GM18507 (cell line): ENCODE results near the gene PRR9.
"Not testable (repeated sequence)": the region's sequence is repeated elsewhere in the genome, so short reads cannot be mapped to it uniquely, and the experiment has no call there.

Source experiments
- DNase-seq: peaks from one replicate; pipeline ENCODE4 v3.0.0; 2011; ENCODE audit warnings: low read depth; ENCODE audit not compliant: insufficient read length; ENCODE audit errors: extremely low spot score
- FAIRE-seq: peaks from 2 replicates; lab custom pipeline; 2011; peaks lifted over from hg19 to GRCh38; lab: Jason Lieb, UNC

The PRR9 gene

DNA sequence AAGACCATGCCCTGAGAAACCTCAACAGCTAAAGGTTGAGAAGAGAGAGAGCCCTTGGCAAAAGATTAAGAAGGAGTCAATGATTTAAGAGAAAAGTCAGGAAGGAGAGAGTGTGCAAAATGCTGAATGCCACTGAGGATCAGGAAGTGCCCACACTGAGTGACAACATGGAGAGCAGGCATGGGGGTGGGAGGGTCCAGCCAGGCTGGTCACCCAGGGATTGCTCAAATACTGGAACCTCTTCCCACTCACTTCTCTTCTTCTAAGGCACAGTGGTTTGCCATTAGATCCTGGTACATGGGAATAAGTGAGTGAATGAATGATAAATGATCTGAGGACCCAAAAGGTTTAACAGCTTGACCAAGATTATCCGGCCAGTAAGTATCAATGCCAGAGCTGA is 11.1 kb downstream of the PRR9 start:
- FAIRE-seq: no peak

DNA sequence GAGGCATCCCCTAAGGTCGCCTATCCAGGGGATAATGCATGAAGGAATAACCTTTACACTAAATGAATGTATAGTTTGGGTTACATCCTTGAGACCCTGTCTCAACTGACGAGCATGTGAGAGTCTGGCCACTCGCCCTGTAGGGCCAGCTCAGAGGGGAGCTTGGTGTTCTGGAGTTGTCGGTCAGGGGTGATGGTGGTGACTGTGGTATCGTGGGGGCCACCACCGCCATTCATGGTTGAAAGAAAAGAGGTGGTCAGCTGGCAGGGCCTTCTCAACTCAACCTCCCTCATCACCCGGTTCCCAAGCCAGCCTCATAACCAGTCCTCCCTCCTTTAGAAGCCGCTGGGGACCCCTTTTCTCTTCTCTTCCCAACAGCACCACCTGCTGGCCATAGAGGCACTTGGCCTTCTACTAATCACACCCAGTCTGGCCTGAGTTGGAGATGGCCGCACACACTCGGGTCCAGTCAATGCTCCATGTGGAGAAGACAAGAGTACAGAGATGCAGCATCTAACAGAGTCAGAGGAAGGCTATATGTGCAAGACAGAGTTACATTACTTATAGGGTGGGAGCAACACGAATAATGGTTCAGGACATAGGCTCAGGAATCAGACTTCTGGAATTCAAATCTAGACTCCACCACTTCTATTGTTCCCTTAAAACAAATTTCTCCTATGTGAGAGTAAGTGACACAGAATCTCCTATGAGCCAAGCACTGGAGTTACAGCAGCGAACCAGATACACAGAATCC is 11.9 kb downstream of the PRR9 start:
- DNase-seq: not testable (repeated sequence)
- FAIRE-seq: peak; percentile 94

More for the DNA sequence above, 11.1 kb downstream of the PRR9 start:
- DNase-seq: no peak

DNA sequence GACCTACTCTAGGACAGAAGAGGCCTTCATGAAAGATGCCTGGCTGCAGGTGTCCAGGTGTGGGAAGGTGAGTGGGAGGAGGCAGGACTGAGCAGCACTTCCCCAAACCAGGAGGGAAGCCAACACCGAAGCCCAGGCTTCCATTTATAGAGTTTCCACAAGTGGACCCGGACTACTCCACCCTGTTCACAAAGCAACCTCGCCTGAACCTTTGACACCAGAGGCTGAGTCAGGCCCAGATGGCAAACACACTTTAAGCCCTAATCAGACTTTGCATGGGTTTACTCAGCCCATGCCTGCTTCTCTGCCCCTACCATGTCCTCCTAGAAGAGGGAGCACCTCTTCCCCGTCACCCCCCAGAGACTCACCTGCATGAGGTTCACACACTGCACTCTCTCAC is 14.0 kb downstream of the PRR9 start:
- no peak for FAIRE-seq

DNA sequence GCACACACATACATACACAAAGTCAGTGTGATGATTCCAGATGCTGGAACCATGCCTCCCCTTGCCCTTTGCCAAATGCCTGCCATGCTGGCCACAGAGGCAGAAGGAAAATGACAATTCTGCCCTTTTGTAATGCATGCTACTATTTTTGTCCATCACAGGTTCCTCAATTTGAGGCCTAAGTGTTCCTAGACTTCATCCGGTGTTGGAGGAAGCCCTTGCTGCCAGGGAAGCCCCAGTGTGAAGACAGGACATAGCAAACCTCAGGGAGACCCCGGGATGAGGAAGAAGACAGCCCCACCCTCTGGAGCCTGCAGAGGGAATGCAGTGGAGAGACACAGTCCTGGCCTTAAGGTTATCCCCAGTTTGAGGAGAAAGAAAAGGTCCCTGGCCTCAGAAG is 14.4 kb downstream of the PRR9 start:
- no peak for FAIRE-seq
- DNase-seq: no peak

More for the DNA sequence above, 14.0 kb downstream of the PRR9 start:
- DNase-seq: no peak

DNA sequence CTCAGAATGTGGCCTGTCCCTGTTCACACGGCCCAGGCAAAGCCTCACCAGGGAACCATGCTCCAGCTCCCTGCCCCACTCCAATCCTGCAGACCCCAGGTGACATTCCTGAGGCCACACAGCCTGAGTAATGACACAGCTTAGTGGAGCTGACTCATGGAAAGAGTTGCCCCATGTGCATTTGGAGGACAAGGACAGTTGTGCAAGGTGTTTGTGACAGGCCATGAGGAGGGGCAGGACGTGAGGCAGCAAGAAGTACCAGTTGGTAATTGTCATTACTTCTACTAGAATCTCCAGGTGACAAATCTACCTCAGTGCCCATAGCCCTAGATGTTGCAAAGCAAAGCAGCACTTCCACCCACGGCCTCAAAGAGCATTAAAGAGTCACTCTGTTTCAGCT is 15.2 kb downstream of the PRR9 start:
- no peak for DNase-seq
- no peak for FAIRE-seq

DNA sequence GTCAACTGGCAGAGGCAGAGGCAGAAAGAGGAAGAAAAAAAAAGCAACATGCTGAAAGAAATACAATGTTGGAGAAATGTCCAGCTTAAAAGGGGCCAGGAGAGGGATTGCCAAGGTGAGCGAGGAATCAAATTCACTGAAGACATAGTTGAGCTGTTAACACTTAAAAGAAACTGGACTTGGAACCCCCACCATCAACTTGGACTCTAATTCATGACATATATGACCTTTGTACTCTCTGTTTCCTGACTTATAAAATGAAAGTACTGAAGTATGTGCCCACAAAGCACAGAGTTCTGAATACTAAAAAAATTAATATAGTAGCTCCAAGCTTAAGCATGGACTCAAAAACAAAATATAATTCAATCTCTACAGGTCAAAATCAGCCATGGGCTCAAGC is 16.1 kb downstream of the PRR9 start:
- no peak for FAIRE-seq

DNA sequence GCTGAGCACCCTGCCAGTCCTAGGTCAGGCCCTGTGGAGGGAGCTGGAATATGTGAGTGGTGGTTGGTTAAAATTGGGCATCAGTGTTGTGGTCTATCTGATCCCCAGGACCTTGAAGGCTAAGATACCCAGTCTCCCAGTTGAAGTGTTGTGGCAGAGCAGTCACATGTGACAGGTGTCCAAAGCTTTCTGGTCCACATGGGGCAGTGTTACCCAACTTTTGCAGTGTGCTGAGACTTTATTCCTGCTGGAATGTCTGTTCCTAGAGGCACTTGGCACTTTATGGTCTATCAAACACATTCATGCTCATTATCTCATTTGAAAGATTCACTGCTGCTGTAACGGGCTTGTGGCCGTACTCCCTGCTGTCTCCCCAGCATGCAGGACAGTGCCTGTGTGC is 21.1 kb downstream of the PRR9 start:
- no peak for FAIRE-seq

More for the DNA sequence above, 16.1 kb downstream of the PRR9 start:
- no peak for DNase-seq

DNA sequence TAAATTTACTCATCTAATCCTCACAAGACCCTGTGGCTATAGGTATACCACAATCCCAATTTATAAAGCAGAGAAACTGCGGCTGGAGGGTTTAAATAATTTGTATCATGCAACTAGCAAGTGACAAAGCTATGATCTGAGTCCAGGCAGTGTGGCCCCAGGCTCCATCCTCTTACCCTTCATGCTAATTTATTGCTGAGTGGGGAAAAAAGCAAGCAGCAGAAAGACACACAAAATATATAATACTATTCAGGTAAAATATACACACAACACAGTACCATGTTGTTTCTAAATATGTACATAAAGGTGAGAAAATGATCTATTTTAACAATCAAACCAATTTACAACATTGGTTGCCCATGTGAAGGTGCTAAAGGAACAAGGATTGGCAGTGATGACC is 24.8 kb downstream of the PRR9 start:
- DNase-seq (no peak), FAIRE-seq (no peak)

More for the DNA sequence above, 21.1 kb downstream of the PRR9 start:
- no peak for DNase-seq

DNA sequence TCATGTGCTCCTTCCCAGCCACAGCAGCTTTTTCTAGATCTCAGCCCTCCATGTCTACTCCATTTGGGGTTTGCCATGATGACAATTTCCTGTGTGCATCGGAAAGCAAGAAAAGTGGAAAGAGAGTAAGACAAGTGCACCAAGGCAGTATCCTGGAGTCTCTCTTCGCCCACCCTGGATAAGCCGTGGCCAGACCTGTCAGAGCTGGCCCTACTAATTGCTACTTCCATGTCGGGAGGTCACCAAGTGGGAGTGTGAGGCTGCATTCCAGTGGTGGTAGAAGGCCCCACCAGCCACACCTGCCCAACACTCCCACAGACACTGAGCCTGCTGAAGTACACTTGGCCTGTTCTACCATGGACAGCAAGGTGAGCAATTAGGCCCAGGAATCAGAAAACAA is 28.1 kb downstream of the PRR9 start:
- DNase-seq (no peak), FAIRE-seq (no peak)

DNA sequence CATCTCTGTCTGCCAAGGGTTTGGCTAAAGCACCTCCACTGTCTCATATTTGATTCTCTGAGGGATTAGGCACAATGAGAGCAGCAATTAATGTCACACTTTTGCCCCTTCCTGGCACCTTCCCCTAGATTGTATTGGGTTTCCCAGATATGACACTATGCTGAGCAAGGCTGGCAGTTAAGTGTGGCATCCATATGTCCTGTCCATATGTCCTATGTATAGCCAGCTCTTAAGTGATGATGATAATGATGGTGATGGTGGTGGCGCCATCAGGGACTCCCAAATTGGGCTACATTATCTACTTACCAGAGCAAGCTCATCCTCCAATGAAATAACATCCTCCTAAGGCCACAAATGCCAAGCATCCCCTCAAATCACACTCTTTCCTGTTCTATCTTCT is 28.6 kb downstream of the PRR9 start:
- FAIRE-seq: no peak
- no peak for DNase-seq

DNA sequence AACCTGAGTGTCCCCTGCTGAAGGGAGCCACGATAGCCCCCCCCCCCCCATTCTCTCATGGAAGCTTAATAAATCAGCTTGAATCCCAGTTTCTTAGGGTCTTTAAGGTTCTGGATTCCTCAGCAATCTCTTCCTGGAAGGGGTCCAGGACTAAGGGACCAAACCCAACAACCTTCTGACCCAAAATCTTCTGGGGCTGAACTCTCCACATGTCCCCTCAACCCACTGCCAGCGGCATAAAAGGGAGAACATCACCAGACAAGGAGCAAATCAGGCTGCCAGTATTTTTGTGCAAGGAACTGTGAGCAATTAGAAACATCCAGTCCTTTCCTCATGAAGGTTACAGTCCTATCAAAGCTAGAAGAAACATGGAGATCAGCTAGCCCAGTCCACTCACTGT is 29.4 kb downstream of the PRR9 start:
- FAIRE-seq (no peak), DNase-seq (no peak)

DNA sequence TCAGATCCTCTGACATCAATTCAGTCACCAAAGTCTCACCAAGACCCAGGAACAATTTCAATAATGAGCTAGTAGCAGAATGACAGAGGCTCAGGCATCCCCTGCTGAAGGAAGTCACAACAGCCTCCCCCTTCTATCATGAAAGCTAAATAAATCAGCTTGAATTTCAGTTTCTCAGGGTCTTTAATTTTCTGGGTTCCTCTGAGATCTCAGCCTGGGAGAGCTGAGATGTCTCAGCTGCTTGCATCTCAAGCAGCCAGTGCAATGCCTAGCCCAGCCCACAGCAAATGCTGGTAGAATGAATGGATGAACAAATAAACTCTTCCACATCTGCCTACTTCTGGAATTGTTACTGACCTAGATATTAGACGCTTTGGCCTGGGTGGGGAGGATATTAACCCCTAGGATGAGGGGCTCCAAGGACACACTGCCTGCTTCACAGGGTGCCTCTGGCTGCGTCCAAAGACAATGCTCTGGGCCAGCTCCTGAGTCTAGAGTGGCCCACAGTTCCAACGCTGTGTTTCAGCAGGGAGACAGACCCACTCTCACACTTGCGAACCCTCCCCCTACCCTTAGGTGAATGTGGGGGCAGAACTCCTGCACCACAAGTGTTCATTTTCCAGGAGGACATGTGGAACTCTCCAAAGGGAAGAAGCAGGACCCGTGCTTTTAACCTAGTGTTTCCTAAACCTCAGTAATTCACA is 30.9 kb downstream of the PRR9 start:
- FAIRE-seq: no peak
- DNase-seq: no peak

DNA sequence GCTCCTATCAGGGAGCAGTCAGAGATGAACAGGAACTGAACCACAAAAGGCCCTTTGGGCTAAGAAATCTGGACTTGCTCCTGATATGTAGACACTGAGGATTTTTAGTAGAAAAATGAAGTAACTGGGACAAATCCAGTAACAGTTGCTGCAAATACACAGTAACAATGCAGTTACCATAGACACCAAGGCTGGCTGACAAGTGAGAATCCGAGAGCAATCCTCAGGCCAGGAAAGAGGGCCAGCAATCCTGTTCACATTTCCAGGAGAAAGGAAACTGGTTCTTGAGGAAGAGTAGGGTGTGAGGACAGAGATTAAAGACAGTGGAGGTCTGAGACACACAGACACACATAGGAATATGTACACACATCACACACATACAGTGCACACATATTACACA is 32.8 kb downstream of the PRR9 start:
- no peak for DNase-seq
- no peak for FAIRE-seq

DNA sequence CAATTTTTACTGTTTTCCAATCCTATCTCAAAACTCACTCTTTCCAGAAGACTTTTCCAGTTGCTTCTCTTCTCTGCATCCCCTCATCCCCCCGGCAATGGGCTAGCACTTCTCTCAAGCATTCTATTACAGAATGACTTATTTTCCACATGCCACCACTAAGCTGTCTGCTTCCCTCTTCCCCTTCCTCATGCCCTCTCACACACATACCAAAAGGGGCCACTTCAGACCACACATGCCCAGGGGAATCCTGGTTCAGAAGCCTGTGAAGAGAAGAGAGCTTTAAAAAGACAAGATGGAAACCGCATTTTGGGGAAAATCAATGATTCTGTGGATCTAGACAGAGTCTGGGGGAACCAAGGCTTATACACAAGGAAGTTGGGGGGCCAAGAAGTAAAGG is 33.7 kb downstream of the PRR9 start:
- no peak for FAIRE-seq
- DNase-seq: no peak

DNA sequence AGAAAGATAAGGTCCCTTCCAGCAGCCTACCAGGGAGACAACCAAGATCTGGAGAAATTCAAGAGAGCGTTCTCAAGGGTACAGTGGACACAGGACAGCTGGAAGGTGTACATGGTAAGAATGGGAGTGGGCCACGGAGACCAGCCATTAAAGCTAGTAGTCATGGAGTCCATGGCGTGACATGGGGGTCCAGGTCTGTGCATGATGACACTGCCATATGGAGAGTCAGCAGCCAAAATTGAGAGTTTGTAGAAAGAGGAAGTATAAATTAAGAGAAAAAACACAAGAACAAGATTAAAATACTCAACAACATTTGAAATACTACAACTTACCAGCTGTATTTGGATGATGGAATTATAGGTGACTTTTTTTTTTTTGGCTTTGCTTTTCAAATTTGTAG is 34.2 kb downstream of the PRR9 start:
- DNase-seq: no peak
- no peak for FAIRE-seq

DNA sequence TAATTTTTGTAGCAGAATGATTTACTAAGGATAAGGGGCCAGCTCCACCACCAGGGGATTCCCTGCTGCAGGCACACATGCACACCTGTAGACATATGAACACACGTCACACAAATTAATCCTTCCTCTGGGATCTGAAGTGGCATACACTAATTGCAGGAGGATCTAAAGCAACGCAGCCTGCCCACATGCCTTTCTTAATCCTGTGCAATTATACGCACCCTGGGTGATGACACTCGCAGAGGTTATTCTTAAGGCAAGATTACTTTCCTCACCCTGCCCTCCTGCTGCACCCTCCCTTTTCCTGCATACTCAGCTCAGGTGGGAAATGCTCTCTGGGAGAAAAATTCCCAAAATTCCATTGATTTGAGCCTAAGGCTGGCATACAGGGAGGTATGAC is 34.6 kb downstream of the PRR9 start:
- DNase-seq: no peak
- FAIRE-seq: no peak

DNA sequence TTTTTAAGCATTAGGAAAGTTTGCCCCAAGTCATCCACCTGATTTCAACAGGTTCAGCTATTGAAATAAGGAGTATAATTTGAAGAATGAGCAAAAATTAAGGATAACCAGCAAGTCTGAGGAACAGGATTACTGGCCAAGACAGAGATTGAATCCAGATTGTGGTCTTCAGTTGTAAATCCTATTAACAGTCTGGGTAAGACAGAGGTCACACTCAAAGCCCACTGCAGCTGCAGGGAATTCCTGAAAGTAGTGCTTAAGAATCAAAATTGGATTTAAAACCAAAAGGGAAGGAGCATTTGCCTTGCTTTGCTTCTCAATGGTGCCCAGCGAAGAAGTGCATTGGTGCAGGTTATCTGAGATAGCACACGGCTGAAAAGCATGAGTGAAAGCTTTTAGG is 35.7 kb downstream of the PRR9 start:
- no peak for DNase-seq
- FAIRE-seq: no peak

DNA sequence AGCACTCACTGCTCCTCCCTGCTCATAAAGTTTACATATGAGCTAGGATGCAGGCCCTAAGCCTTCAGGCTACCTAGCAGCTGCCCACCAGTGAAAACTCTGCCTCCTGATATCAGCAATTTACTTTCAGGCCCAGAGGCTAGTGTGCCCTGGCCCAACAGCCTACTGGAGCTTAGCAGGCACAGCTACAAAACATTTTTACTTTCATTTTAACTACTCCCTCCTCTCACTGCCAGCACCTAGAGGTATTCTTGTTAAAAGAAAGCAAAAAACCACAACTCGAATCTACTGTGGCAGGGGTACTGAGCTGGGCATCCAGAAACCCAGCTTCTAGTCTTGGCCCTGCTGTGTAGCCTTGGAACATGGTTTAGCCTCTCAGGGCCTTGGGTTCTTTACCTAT is 36.3 kb downstream of the PRR9 start:
- FAIRE-seq: no peak

DNA sequence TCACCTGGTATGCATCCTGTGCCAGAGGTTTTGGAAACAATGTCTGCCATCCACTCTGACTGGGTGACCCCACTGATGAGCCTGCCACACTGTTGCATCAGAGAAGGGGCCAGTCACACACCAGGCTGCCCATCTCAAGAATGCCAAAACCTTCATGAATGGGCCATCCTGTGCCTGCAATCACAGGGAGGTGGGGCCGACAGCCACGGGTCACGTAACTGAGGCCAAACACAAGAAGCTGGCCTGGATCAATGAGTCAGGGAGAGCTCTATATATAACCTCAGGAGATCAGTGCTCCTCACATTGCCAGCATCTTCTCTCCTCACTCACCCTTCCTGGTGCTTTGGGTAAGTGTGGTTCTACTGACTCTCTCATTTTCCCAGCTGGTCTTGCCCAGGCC is 42.0 kb downstream of the PRR9 start, which contains the start of gene LORICRIN:
LORICRIN (plus strand) TSS at position 301 of the 400 bp plus-strand sequence. CDS start 1,263 bp downstream, outside the sequence.
- DNase-seq (no peak), FAIRE-seq (no peak)

More for the DNA sequence above, 36.3 kb downstream of the PRR9 start:
- no peak for DNase-seq

DNA sequence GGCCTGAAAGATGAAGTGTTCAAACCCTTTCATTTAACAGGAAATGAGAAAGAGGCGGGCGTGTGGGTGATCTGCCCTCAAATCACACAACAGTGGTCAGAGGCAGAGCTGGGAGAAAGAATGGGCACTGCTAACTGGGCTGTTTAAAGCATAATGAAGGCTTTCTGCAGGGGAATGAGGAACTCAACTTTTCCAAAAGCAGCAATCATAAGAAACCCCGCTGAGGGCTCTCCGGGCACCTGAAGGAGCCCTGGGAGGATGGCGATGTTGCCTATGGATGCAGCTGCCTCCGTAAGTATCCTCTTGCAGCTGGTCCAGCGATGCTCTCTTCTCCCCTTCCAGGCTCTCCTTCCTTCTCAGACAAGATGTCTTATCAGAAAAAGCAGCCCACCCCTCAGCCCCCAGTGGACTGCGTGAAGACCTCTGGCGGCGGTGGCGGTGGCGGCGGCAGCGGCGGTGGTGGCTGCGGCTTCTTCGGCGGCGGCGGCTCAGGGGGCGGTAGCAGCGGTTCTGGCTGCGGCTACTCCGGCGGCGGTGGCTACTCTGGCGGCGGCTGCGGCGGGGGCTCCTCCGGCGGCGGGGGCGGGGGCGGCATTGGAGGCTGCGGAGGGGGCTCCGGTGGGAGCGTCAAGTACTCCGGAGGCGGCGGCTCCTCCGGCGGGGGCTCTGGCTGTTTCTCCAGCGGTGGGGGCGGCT is 43.3 kb downstream of the PRR9 start:
- FAIRE-seq: peak; percentile 91
- no peak for DNase-seq
